ENCODE measurements around the gene NTF3. TPM values are rescaled to one million over a fixed set of nuclear protein-coding genes. Genes with fewer than 3 reads are reported as not detected.

NTF3 gene
- total RNA-seq, 1 donor from 2014 or later = 8.9 TPM

DNA sequence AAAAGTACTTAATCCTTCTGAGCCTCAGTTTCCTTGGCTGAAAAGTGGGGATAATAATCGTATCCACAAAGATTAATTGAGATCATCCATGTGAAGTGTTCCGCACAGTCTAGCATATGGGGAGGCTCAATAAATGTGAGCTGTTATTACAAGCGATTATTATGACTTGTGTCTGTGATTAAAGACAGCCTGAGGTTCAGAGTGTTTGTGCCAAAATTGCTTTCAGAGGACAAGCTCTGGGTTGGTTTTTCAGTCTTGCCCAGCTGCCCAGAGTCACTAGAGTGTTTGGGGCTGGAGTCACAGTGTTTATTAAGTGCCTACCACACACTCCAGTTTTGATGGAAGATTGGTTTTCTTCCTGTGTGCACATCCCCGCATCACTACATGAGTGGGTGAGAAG, 53.5 kb downstream of the NTF3 start:
- Mint-ChIP-seq H3K9me3 (ENCODE audit: unreplicated experiment) (no peaks in the 10 kb centered on the region), H3K36me3 (ENCODE audit: low read depth, unreplicated experiment) (peaks cover 4% of the 10 kb centered on the region), H3K4me3 (ENCODE audit: unreplicated experiment) (no peak overlapping the region), H3K27me3 (ENCODE audit: low read depth, unreplicated experiment) (peaks cover 1% of the 10 kb centered on the region), H3K27ac (ENCODE audit: unreplicated experiment) (no peak overlapping the region), H3K4me1 (ENCODE audit: low read depth, unreplicated experiment) (peaks cover 22% of the 10 kb centered on the region)
- Histone ChIP-seq H3K4me3 (ENCODE audit: insufficient read depth, low read depth, low read length) (no peak overlapping the region), H3K79me2 (ENCODE audit: insufficient read depth, low read length) (no peaks in the 10 kb centered on the region), H3K36me3 (ENCODE audit: insufficient read depth, low read length) (no peaks in the 10 kb centered on the region), H3K9me3 (ENCODE audit: insufficient read depth, low read depth, low read length) (no peaks in the 10 kb centered on the region), H2AFZ (ENCODE audit: low read depth, low read length) (no peak overlapping the region), H3K27ac (ENCODE audit: low read depth, low read length) (no peak overlapping the region), H3K27me3 (ENCODE audit: insufficient read depth, low read length) (no peaks in the 10 kb centered on the region), H4K20me1 (ENCODE audit: insufficient read depth, low read length) (no peaks in the 10 kb centered on the region), H3K4me1 (ENCODE audit: insufficient read depth, low read length) (peaks cover 15% of the 10 kb centered on the region), H3K4me2 (ENCODE audit: low read length) (no peak overlapping the region), H3K9ac (ENCODE audit: low read length) (no peak overlapping the region)
- DNase-seq (ENCODE audit: low read depth) = no peak
- TF ChIP-seq, protein P1, sequence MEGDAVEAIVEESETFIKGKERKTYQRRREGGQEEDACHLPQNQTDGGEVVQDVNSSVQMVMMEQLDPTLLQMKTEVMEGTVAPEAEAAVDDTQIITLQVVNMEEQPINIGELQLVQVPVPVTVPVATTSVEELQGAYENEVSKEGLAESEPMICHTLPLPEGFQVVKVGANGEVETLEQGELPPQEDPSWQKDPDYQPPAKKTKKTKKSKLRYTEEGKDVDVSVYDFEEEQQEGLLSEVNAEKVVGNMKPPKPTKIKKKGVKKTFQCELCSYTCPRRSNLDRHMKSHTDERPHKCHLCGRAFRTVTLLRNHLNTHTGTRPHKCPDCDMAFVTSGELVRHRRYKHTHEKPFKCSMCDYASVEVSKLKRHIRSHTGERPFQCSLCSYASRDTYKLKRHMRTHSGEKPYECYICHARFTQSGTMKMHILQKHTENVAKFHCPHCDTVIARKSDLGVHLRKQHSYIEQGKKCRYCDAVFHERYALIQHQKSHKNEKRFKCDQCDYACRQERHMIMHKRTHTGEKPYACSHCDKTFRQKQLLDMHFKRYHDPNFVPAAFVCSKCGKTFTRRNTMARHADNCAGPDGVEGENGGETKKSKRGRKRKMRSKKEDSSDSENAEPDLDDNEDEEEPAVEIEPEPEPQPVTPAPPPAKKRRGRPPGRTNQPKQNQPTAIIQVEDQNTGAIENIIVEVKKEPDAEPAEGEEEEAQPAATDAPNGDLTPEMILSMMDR (IDR thresholded peaks at IDR 0.05; ENCODE audit: insufficient read depth, low read depth, low read length) = no peak
- no peak for TF ChIP-seq EZH2 (IDR thresholded peaks at IDR 0.05; ENCODE audit: insufficient read depth, low read length)
- FAIRE-seq = no peak

GRCh38 chr12:5487076-5487475, 55.2 kb downstream of the NTF3 start:
- Mint-ChIP-seq H3K36me3 (ENCODE audit: low read depth, unreplicated experiment) (peaks cover 4% of the 10 kb centered on the region), H3K27ac (ENCODE audit: unreplicated experiment) (no peak overlapping the region), H3K9me3 (ENCODE audit: unreplicated experiment) (no peaks in the 10 kb centered on the region), H3K4me1 (ENCODE audit: low read depth, unreplicated experiment) (peaks cover 22% of the 10 kb centered on the region), H3K4me3 (ENCODE audit: unreplicated experiment) (no peak overlapping the region), H3K27me3 (ENCODE audit: low read depth, unreplicated experiment) (peaks cover 4% of the 10 kb centered on the region)
- no peak for FAIRE-seq
- H3K36me3 ChIP-seq (ENCODE audit: insufficient read depth, low read length) = no peaks in the 10 kb centered on the region
- H3K27me3 ChIP-seq (ENCODE audit: insufficient read depth, low read length) = no peaks in the 10 kb centered on the region
- H3K79me2 ChIP-seq (ENCODE audit: insufficient read depth, low read length) = peaks cover 4% of the 10 kb centered on the region
- no peak overlapping the region for H3K9ac ChIP-seq (ENCODE audit: low read length)
- H3K27ac ChIP-seq (ENCODE audit: low read depth, low read length) = no peak overlapping the region
- DNase-seq (ENCODE audit: low read depth) = no peak
- H4K20me1 ChIP-seq (ENCODE audit: insufficient read depth, low read length) = no peaks in the 10 kb centered on the region
- no peak for TF ChIP-seq EZH2 (IDR thresholded peaks at IDR 0.05; ENCODE audit: insufficient read depth, low read length)
- TF ChIP-seq, protein P1 (IDR thresholded peaks at IDR 0.05; ENCODE audit: insufficient read depth, low read depth, low read length) = no peak
- no peak overlapping the region for H3K4me3 ChIP-seq (ENCODE audit: insufficient read depth, low read depth, low read length)
- no peak overlapping the region for H3K4me2 ChIP-seq (ENCODE audit: low read length)
- no peaks in the 10 kb centered on the region for H3K9me3 ChIP-seq (ENCODE audit: insufficient read depth, low read depth, low read length)
- no peak overlapping the region for H2AFZ ChIP-seq (ENCODE audit: low read depth, low read length)
- peaks cover 15% of the 10 kb centered on the region for H3K4me1 ChIP-seq (ENCODE audit: insufficient read depth, low read length)

DNA sequence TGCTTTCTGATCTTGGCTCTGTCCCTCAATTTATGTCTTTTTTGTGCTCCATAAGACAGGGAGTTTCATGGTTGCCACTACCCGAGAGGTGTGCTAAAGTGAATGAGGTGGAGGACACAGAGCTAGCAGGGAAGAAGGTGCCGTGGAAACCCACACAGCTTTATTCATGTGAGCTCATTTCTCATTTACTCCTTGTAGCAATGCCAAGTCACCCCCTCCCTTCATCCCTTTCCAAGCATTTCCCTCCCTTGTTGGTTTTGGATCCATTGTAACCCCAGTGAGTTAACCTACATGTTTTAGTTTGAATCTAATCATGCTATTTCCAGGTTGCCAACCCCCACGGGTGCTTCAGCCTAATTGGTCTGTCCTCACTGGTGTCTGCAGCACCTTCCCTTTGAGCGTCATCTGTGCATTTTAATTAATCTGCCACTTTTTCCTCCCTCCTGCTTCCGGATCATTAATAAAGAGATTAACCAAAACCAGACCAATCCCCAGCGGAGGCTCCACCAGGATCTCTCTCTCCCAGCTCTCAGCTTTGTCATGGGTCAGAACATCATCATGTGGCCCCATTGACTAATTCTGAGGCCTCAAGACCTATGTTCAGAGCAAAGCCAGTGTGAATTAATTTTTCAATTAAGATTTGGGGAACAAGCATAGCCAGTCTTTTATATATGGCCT, 56.2 kb downstream of the NTF3 start:
- Mint-ChIP-seq H3K27me3 (ENCODE audit: low read depth, unreplicated experiment) (peaks cover 4% of the 10 kb centered on the region), H3K27ac (ENCODE audit: unreplicated experiment) (peak overlapping the region; percentile 66), H3K36me3 (ENCODE audit: low read depth, unreplicated experiment) (peaks cover 5% of the 10 kb centered on the region), H3K4me3 (ENCODE audit: unreplicated experiment) (no peak overlapping the region), H3K9me3 (ENCODE audit: unreplicated experiment) (no peaks in the 10 kb centered on the region), H3K4me1 (ENCODE audit: low read depth, unreplicated experiment) (peaks cover 25% of the 10 kb centered on the region)
- Histone ChIP-seq H4K20me1 (ENCODE audit: insufficient read depth, low read length) (no peaks in the 10 kb centered on the region), H3K9ac (ENCODE audit: low read length) (no peak overlapping the region), H3K27me3 (ENCODE audit: insufficient read depth, low read length) (no peaks in the 10 kb centered on the region), H3K27ac (ENCODE audit: low read depth, low read length) (peak overlapping the region; percentile 9), H3K9me3 (ENCODE audit: insufficient read depth, low read depth, low read length) (no peaks in the 10 kb centered on the region), H2AFZ (ENCODE audit: low read depth, low read length) (no peak overlapping the region), H3K36me3 (ENCODE audit: insufficient read depth, low read length) (no peaks in the 10 kb centered on the region), H3K79me2 (ENCODE audit: insufficient read depth, low read length) (peaks cover 4% of the 10 kb centered on the region), H3K4me1 (ENCODE audit: insufficient read depth, low read length) (peaks cover 15% of the 10 kb centered on the region), H3K4me3 (ENCODE audit: insufficient read depth, low read depth, low read length) (no peak overlapping the region), H3K4me2 (ENCODE audit: low read length) (peak overlapping the region; percentile 46)
- DNase-seq (ENCODE audit: low read depth) (peak; percentile 18), FAIRE-seq (no peak)
- TF ChIP-seq EZH2 (IDR thresholded peaks at IDR 0.05; ENCODE audit: insufficient read depth, low read length) = no peak
- TF ChIP-seq, protein P1 (IDR thresholded peaks at IDR 0.05; ENCODE audit: insufficient read depth, low read depth, low read length) = no peak

Data from astrocyte (in vitro differentiated cells and primary cell).